AG09319 (cell line): Measurements from ENCODE around the gene TOP2B.

ENCODE experiments used
- DNase-seq: peaks from one replicate; pipeline ENCODE4 v3.0.0-alpha.2; 2010; ENCODE audit warnings: low read depth; ENCODE audit errors: extremely low read depth
- CTCF ChIP-seq: IDR thresholded peaks from 2 replicates; pipeline ENCODE4 v1.5.1; 2011; ENCODE audit warnings: low read depth, mild to moderate bottlenecking, inconsistent platforms, low read length, moderate library complexity

TOP2B gene

GRCh38 chr3:25558121-25558520 lies 106.6 kb downstream of the TOP2B start:
- DNase-seq: no peak
- no peak for TF ChIP-seq CTCF

- DNase-seq: no peak
- TF ChIP-seq CTCF: no peak
Observed at GRCh38 chr3:25557694-25558093, 107.0 kb downstream of the TOP2B start.

GRCh38 chr3:25556447-25556846 lies 108.3 kb downstream of the TOP2B start:
- no peak for TF ChIP-seq CTCF

GRCh38 chr3:25555695-25556437 lies 108.8 kb downstream of the TOP2B start:
- TF ChIP-seq CTCF: no peak
- DNase-seq: no peak

More at GRCh38 chr3:25556447-25556846, 108.3 kb downstream of the TOP2B start:
- DNase-seq: no peak

- no peak for TF ChIP-seq CTCF
- no peak for DNase-seq
Observed at GRCh38 chr3:25554376-25554775, 110.3 kb downstream of the TOP2B start.

- DNase-seq: no peak
- TF ChIP-seq CTCF: no peak
Observed at GRCh38 chr3:25552251-25552650, 112.5 kb downstream of the TOP2B start.

GRCh38 chr3:25548836-25549235 lies 115.9 kb downstream of the TOP2B start:
- TF ChIP-seq CTCF: no peak
- no peak for DNase-seq
